Stimulated activated CD8-positive, alpha-beta memory T cell treated with anti-CD3 and anti-CD28 coated beads, Interleukin-7, amount 100 ng/mL, for 24 hours (primary cell): Measurements from ENCODE around the gene LHX6.

ENCODE experiments used
- DNase-seq: peaks from one replicate; pipeline ENCODE4 v3.0.0-alpha.2; 2020; ENCODE audit warnings: low read depth

Gene LHX6

GRCh38 chr9:122234022-122234748, 5.4 kb upstream of the LHX6 start:
- DNase-seq, result no peak

- DNase-seq, result no peak
Measured at GRCh38 chr9:122232796-122233306, 4.1 kb upstream of the LHX6 start.

GRCh38 chr9:122229485-122229837, 704 bp upstream of the LHX6 start:
- DNase-seq, result no peak

GRCh38 chr9:122228191-122228567, 578 bp downstream of the LHX6 start:
- no peak for DNase-seq

GRCh38 chr9:122227575-122227900, 1.2 kb downstream of the LHX6 start:
- DNase-seq, result no peak

- no peak for DNase-seq
Measured at GRCh38 chr9:122226758-122227574, 1.8 kb downstream of the LHX6 start.

- DNase-seq, result no peak
Measured at GRCh38 chr9:122226142-122226757, 2.5 kb downstream of the LHX6 start.

- no peak for DNase-seq
Measured at GRCh38 chr9:122225312-122226141, 3.2 kb downstream of the LHX6 start.

- no peak for DNase-seq
Measured at GRCh38 chr9:122223435-122223834, 5.3 kb downstream of the LHX6 start.

GRCh38 chr9:122222791-122223190, 6.0 kb downstream of the LHX6 start:
- no peak for DNase-seq

- no peak for DNase-seq
Measured at GRCh38 chr9:122221183-122221811, 7.5 kb downstream of the LHX6 start.

GRCh38 chr9:122220673-122221182, 8.0 kb downstream of the LHX6 start:
- DNase-seq, result no peak

- DNase-seq, result no peak
Measured at GRCh38 chr9:122219856-122220672, 8.7 kb downstream of the LHX6 start.

- no peak for DNase-seq
Measured at GRCh38 chr9:122218935-122219855, 9.6 kb downstream of the LHX6 start.

GRCh38 chr9:122218071-122218934, 10.5 kb downstream of the LHX6 start:
- no peak for DNase-seq

GRCh38 chr9:122217640-122218039, 11.1 kb downstream of the LHX6 start:
- DNase-seq, result no peak

- DNase-seq, result no peak
Measured at GRCh38 chr9:122216798-122217418, 11.8 kb downstream of the LHX6 start.
